ENCODE measurements around the gene HECTD3.
"Not testable (repeated sequence)": the region's sequence is repeated elsewhere in the genome, so short reads cannot be mapped to it uniquely, and the experiment has no call there.

Gene HECTD3

GRCh38 chr1:44988531-44989156 lies 22.5 kb downstream of the HECTD3 start:
- no peak for DNase-seq (ENCODE audit: low spot score)

- peak; percentile 1 for DNase-seq (ENCODE audit: low spot score)
These were observed 25.3 kb downstream of the HECTD3 start for GRCh38 chr1:44985747-44986359.

- DNase-seq (ENCODE audit: low spot score), result not testable (repeated sequence)
These were observed 33.8 kb downstream of the HECTD3 start for GRCh38 chr1:44977372-44977771.

DNA sequence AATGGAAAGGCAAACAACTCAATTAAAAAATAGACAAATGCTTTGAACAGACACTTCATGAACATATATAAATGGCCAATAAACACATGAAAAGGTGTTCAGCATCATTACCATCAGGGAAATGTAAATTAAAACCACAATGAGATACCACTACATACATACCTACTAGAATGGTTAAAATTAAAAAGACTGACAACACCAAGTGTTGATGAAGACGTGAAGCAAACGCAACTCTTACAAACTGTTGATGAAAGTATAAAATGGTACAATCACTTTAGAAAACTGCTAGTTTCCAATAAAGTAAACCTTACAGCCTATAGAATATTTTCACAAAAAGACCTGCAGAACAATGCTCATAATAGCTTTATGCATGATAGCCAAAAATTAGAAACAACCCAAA lies 34.9 kb downstream of the HECTD3 start:
- DNase-seq (ENCODE audit: low spot score), result no peak

DNA sequence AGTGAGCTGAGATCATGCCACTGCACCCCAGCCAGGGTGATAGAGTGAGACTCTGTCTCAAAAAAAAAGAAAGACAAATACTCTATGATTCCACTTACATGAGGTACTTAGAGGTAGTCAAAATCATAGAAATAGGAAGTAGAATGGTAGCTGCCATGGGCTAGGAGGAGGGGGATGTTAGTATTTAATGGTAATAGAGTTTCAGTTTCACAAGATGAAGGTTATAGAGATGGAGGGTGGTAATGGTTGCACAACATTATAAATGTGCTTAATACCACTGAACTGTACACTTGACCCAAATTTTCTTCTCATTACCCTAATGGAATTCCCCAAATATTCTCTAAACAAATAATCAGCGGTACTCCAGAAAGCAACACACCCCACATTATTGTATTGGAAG lies 37.5 kb downstream of the HECTD3 start:
- DNase-seq (ENCODE audit: low spot score), result no peak

DNA sequence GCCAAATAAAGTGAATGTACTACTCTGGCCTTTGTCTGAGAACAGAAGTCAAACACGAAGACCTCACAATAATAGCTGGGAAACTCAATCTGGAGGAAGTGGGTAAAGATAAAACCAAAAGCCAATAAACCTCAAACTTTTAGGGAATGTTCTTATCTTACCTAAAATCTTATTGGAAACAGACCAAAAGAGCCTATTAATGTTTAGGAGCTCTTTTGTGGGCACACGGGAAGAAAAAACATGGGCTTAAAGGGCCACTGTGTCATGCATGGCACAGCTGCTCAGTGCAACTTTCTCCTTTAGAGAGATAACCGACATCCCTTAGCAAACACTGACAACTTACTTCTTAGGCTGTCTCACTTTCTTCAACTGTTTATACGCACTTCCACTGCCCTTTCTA lies 40.8 kb downstream of the HECTD3 start:
- DNase-seq (ENCODE audit: low spot score), result no peak

DNA sequence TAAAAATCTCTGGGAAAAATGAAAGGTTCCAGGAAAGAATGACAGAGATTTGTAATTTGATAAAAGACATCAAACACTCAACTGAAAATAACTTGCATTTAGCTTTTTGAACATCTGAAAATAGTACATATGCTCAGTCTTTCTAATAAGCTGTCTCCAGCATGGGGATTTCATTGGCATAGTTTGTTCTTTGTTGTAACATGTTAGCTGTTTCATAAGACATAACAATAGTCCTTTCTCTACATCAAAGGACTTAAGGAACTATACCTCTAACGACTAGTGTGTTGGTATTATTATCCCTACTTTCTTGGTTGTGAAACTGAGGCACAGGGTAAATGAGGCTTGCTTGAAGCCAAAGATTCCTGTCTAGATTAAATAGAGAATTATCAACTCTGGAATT lies 46.7 kb downstream of the HECTD3 start:
- no peak for DNase-seq (ENCODE audit: low spot score)

- DNase-seq (ENCODE audit: low spot score), result no peak
These were observed 48.4 kb downstream of the HECTD3 start for GRCh38 chr1:44962729-44963128.

DNA sequence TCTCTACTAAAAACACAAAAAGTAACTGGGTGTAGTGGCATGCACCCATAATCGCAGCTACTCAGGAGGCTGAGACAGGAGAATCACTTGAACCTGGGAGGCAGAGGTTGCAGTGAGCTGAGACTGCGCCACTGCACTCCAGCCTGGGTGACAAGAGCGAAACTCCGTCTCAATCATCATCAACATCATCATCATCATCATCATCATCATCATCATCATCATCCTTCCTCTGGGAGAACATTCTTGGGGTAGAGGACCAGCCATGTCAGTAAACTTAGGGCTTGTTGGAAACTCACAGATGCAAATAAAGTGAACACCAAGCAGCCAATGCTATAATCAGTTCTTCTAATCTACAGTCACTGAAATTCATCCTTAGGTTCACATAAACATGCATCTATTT lies 49.1 kb downstream of the HECTD3 start:
- not testable (repeated sequence) for DNase-seq (ENCODE audit: low spot score)

DNA sequence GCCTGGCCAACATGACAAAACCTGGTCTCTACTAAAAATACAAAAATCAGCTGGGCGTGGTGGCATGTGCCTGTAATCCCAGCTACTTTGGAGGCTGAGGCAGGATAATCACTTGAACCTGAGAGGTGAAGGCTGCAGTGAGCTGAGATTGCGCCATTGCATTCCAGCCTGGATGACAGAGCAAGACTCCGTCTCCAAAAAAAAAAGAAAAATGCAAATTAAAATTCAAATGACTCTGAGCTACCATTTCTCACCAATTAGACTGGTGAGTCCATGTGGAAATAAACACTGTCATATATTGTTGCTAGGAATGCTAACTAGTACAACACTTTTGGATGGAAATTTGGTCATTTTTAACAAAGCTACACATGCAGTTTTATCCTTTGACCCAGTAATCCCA lies 53.6 kb downstream of the HECTD3 start:
- DNase-seq (ENCODE audit: low spot score), result not testable (repeated sequence)

DNA sequence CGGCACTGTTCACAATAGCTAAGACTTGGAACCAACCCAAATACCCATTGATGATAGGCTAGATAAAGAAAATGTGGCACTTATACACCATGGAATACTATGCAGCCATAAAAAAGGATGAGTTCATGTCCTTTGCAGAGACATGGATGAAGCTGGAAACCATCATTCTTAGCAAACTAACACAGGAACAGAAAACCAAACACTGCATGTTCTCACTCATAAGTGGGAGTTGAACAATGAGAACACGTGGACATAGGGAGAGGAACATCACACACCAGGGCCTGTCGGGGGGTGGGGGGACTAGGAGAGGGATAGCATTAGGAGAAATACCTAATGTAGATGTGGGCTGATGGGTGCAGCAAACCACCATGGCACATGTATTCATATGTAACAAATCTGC lies 55.0 kb downstream of the HECTD3 start:
- not testable (repeated sequence) for DNase-seq (ENCODE audit: low spot score)
